Measurements from ENCODE around the gene FANCC. TPM values are rescaled to one million over a fixed set of nuclear protein-coding genes. Genes with fewer than 3 reads are reported as not detected.

The FANCC gene
- total RNA-seq, 2 donors from 2014 or later = 10.5 to 23.6 TPM

GRCh38 chr9:95073042-95073607 is 244.4 kb downstream of the FANCC start:
- intact Hi-C loops (cut with DNase I) = no loop called here
- Histone ChIP-seq H3K27ac (no peak overlapping the region), H3K4me1 (peaks cover 17% of the 10 kb centered on the region), H3K36me3 (no peaks in the 10 kb centered on the region), H3K9me3 (no peaks in the 10 kb centered on the region), H3K9ac (ENCODE audit: low read depth in 2 of 2, low read length in 2 of 2) (no peak overlapping the region), H3K4me3 (no peak overlapping the region), H3K27me3 (no peaks in the 10 kb centered on the region)
- DNase-seq = no peak
- TF ChIP-seq CTCF (IDR thresholded peaks at IDR 0.05) = no peak

- Histone ChIP-seq H3K36me3 (no peaks in the 10 kb centered on the region), H3K4me3 (no peak overlapping the region), H3K4me1 (peaks cover 13% of the 10 kb centered on the region), H3K9me3 (no peaks in the 10 kb centered on the region), H3K27me3 (no peaks in the 10 kb centered on the region), H3K9ac (ENCODE audit: low read depth in 2 of 2, low read length in 2 of 2) (no peak overlapping the region), H3K27ac (no peak overlapping the region)
- DNase-seq = no peak
- intact Hi-C loops (cut with DNase I) = no loop called here
- TF ChIP-seq CTCF (IDR thresholded peaks at IDR 0.05) = no peak
These were observed 245.6 kb downstream of the FANCC start for GRCh38 chr9:95071925-95072324.

- peaks cover 8% of the 10 kb centered on the region for H3K4me1 ChIP-seq
- H3K9ac ChIP-seq (ENCODE audit: low read depth in 2 of 2, low read length in 2 of 2) = no peak overlapping the region
- intact Hi-C loops (cut with DNase I) = no loop called here
- DNase-seq = no peak
- no peak overlapping the region for H3K27ac ChIP-seq
- no peaks in the 10 kb centered on the region for H3K36me3 ChIP-seq
- TF ChIP-seq CTCF (IDR thresholded peaks at IDR 0.05) = no peak
- no peak overlapping the region for H3K4me3 ChIP-seq
- no peaks in the 10 kb centered on the region for H3K27me3 ChIP-seq
- no peaks in the 10 kb centered on the region for H3K9me3 ChIP-seq
These were observed 246.1 kb downstream of the FANCC start for GRCh38 chr9:95071450-95071849.

- no peaks in the 10 kb centered on the region for H3K36me3 ChIP-seq
- H3K9ac ChIP-seq (ENCODE audit: low read depth in 2 of 2, low read length in 2 of 2) = no peak overlapping the region
- H3K27me3 ChIP-seq = no peaks in the 10 kb centered on the region
- intact Hi-C loops (cut with DNase I) = no loop called here
- H3K4me1 ChIP-seq = peaks cover 6% of the 10 kb centered on the region
- H3K4me3 ChIP-seq = no peak overlapping the region
- no peak overlapping the region for H3K27ac ChIP-seq
- no peak for TF ChIP-seq CTCF (IDR thresholded peaks at IDR 0.05)
- DNase-seq = no peak
- no peaks in the 10 kb centered on the region for H3K9me3 ChIP-seq
These were observed 246.9 kb downstream of the FANCC start for GRCh38 chr9:95070549-95071021.

GRCh38 chr9:95067897-95068296 is 249.6 kb downstream of the FANCC start:
- no peaks in the 10 kb centered on the region for H3K4me1 ChIP-seq
- no peak overlapping the region for H3K4me3 ChIP-seq
- no peak for TF ChIP-seq CTCF (IDR thresholded peaks at IDR 0.05)
- no peak overlapping the region for H3K9ac ChIP-seq (ENCODE audit: low read depth in 2 of 2, low read length in 2 of 2)
- no peaks in the 10 kb centered on the region for H3K9me3 ChIP-seq
- no peaks in the 10 kb centered on the region for H3K27me3 ChIP-seq
- no peak for DNase-seq
- peak overlapping the region; percentile 20 for H3K27ac ChIP-seq
- no peaks in the 10 kb centered on the region for H3K36me3 ChIP-seq
- intact Hi-C loops (cut with DNase I) = no loop called here
